Raji (cell line): Measurements from ENCODE around the gene B3GNT2.

Source experiments
- POLR2A ChIP-seq: IDR thresholded peaks from 2 replicates; pipeline ENCODE4 v1.6.1; 2011; ENCODE audit warnings: low read depth, low read length, control low read depth; ENCODE audit not compliant: insufficient read depth

The B3GNT2 gene

DNA sequence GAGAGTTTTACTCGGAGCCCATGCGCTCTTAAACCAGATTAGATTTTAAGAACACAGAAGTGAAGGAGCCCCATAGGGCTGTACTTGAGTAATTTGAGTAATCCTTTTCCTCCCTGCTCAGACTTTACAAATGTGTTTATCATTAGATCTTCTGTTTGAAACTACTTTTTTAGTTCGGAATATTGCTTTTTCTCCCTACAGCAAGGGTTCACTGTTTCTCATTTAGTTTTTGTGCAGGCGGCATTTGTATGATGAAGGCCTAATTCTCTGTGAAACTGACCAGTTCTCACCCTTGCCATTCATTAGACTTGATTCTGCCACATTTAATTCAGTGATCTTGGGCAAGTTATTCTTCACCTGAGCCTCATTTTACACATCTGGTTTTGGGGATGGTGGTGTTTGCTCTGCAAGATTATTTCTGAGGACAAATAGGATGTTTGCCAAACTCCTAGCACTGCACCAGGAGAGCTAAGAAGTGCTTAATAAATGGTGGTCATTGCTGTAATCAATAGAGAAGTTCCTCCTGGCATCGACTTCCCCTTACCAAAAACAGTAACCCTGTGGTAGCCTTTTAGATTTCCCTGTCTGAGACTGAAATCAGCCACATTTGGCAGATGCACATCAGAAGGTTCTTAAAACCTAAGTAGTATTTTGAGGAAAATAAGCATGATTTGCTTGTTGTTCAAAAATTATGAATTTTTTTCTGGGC, 2.2 kb downstream of the B3GNT2 start:
- TF ChIP-seq POLR2A: no peak

DNA sequence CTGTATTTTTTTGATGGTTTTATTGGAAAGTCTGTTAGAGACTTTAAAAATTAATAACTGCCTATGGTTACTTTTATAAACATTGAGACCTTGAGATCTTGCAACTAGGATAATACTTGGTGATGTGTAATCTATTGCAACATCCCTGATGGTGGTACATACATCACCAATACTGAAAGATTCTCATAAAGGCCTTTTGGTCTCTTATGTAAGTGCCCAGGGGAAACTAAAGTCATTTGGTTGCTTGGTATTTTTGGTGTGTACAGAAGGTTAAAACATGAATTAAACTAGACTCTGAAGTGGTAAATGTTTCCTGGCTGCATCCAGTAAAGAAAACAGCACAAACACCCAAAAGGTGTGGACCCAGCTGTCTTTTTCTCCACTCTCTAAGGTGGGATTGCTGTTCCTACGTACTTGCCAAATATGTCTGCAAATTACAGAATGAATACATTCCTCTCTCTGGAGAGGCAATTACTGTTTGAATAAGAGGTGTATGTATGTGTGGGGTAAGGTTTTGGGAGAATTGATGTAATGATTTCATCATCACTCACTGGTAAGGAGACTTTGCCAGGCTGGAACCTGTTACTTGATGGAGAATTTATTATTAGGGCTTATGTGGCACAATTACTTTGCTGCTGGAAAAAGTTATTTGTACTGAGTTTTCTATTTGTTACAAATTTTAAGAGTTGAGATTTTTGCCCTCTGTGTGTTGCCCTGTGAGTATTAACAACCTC, 3.6 kb downstream of the B3GNT2 start:
- TF ChIP-seq POLR2A: no peak

DNA sequence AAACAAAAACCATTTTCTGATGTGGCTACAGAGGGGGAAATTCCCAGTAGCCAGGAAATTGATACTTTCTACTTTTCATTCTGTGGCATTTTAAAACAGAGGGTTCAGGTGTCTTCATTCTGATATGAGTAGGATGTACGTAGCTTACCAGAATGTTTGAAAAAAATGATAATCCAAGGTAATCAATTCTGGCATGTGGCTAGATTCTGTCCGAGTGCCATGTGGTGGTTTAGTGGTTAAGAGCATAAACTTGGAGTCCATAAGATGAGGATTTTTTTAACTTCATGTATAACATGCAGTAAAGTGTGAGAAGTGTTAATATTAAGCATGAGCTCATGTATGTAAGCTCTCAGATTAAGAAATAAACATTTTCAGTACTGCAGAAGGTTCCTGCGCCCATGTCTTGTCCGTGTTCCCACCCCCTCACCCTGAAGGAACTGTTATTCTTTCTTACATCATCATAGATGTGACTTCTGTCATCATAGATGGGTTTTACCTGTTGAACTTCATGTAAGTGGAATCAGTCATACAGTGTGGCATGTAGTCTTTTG, 4.5 kb downstream of the B3GNT2 start:
- no peak for TF ChIP-seq POLR2A

GRCh38 chr2:62200868-62201267, 5.0 kb downstream of the B3GNT2 start:
- TF ChIP-seq POLR2A: no peak

DNA sequence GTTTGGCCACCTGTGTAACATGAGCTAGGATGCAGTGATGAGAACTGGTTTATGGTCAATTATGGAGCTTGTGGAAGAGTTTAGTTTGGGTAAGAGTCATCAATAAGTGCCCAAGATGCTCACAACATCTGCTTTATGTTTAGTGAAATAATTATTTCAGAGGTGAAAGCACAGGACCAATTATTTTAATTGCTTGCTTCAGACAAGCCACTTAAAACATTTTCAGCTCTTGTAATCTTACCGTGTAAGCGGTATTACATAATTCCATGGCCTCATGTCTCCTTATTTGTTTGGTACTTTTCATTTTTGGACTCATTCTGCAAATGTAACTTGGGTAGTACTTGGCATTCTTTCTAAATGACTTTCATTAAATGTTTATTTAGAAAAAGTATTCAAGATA, 5.4 kb downstream of the B3GNT2 start:
- no peak for TF ChIP-seq POLR2A

- TF ChIP-seq POLR2A: no peak
Observed at GRCh38 chr2:62202019-62202722, 6.3 kb downstream of the B3GNT2 start.

DNA sequence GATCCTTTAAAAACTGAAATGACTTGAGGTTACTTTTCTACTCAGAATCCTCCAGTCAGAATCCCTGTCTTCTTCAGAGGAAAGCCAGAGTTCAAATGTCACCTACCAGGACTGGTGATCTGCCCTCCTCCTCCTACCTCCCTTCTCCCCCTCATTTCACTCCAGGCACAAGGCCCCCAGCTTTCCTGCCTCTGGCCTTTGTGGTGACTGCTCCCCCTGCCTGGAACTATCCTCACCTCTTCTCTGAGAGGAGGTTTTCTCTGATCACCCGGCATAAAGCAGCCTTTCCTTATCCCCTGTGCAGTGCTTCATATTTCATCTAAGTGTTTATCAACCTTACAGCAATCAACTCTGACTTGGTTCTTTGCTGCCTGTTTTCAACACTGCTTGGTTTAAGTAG, 6.8 kb downstream of the B3GNT2 start:
- TF ChIP-seq POLR2A: no peak

DNA sequence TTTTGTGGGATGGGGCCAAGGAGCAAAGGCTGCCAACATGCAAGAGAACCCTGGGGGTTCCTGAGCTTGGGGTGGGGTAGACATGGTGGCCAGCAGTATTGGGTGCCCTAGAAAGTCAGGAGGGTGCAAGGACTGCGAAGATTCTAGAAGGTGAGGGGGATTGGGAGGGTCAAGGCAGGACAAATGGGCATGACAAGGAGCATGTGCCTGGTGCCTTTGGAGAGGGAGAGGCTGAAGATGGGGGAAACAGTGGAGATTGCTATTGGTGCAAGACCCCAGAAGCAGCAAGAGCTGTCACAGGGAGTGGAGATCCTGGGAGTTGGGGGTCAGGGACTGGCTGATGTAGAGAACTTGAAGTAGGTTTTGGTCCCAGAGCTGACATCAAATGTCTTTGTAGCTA, 7.5 kb downstream of the B3GNT2 start:
- no peak for TF ChIP-seq POLR2A

GRCh38 chr2:62204998-62205496, 9.1 kb downstream of the B3GNT2 start:
- no peak for TF ChIP-seq POLR2A

GRCh38 chr2:62205554-62205953, 9.6 kb downstream of the B3GNT2 start:
- no peak for TF ChIP-seq POLR2A

DNA sequence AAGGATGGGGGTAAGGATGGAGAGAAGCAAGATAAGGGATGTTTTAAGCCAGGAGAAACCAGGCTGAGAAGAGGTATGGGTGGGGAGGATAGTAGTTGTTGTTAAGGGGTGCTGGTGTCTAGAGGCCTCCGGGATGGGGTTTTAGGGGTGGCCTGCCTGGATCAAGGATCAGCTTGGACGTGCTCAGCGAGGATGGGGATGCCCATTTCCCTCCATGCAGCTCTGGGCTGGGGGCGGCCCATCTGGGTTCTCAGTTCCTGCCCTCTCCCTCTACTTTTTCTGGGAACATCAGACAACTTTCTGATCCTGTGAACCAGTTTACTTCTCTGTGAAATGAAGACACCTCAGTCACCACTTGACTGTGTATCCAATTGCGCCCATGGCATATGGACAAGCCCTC, 10.1 kb downstream of the B3GNT2 start:
- TF ChIP-seq POLR2A: no peak

DNA sequence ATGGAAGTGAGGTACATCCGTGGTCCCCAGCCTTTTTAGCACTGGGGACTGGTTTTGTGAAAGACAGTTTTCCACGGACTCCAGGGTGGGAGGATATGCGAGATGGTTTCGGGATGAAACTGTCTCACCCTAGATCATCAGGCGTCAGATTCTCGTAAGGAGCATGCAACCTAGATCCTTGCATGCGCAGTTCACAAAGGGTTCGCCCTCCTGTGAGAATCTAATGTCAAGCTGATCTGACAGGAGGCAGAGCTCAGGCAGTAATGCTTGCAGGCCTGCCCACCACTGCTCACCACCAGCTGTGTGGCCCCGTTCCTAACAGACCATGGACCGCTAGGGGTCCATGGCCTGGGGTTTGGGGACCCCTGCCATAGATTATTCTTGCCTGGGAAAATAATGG, 11.6 kb downstream of the B3GNT2 start:
- no peak for TF ChIP-seq POLR2A

DNA sequence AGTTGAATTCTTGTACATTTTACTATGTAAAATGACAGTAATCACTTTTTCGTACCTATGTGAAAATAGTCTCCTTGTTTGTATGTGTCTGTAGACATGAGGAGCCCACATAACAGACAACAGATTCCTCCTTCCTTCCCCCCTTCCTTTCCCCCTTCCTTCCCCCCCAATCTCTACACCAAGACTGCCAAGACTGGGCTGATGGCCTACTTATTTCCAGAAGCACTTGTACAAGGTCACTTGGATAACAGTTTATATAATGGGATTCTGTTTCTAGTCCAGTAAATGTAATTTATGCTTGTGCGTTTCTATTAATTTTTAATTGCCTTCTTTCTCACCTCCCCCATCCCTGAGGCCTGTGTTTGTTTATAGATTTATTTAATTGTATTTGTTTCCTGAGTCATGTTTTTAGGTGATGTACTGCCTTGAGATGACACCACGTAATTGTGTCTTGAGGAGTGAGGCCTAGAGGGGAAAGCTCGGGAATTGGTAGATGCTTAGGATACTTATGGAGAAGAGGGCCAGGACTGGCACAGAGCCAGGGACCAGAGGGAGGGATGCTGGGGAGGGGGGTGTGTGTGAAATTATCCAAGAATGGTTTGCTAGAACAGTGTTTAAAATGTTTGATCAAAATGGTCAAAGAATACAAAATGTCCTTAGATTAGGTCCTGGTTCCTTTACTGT, 12.3 kb downstream of the B3GNT2 start:
- no peak for TF ChIP-seq POLR2A

- no peak for TF ChIP-seq POLR2A
Observed at GRCh38 chr2:62208758-62209114, 12.8 kb downstream of the B3GNT2 start.

- no peak for TF ChIP-seq POLR2A
Observed at GRCh38 chr2:62209427-62209991, 13.6 kb downstream of the B3GNT2 start.
